Right lobe of liver (tissue), 4 donors: ENCODE measurements around the gene SPATA2.

Source experiments
- CTCF ChIP-seq, 4 donors: fragments of 200-600 bp in 3 of 4; fragments of 450-650 bp in 1 of 4; IDR thresholded peaks; one replicate each; pipeline versions ENCODE4 v1.5.1 to v1.8.0; 2016 to 2022; ENCODE audit warnings: antibody characterized with exemption in 4 of 4, mild to moderate bottlenecking in 2 of 4
- POLR2A ChIP-seq: fragments of 450-650 bp; IDR thresholded peaks from one replicate; pipeline ENCODE4 v1.6.1; 2017; ENCODE audit warnings: antibody characterized with exemption, mild to moderate bottlenecking
- donor health status: DM: no; HTN: no; CAD: no.
- donor health status: DM: no; HTN: no; CAD: no.
- donor health status: DM: no; HTN: yes; CAD: no.

- TF ChIP-seq POLR2A (no peak), CTCF (IDR thresholded peaks at IDR 0.05) (peak; percentile 35 to 57 (median 49))
Measured at GRCh38 chr20:49909499-49910339, 5.6 kb downstream of the SPATA2 start.
